K562 (cell line): Measurements from ENCODE around the gene BRCA1. TPM values are rescaled to one million over a fixed set of nuclear protein-coding genes. Genes with fewer than 3 reads are reported as not detected.
A peak's percentile ranks its signal among the peaks of the same experiment; 100 is the strongest.

Experiments
- ARID2 ChIP-seq: fragments of 450-650 bp; IDR thresholded peaks from 2 replicates; pipeline ENCODE4 v1.6.1; 2017; ENCODE audit warnings: antibody characterized with exemption, mild to moderate bottlenecking
- ARNT ChIP-seq, 2 experiments: fragments of 450-650 bp; IDR thresholded peaks; 2 replicates each; pipeline ENCODE4 v1.6.1; 2016; ENCODE audit warnings: mild to moderate bottlenecking in 1 of 2
- ATF7 ChIP-seq: fragments of 450-650 bp; IDR thresholded peaks from 2 replicates; pipeline ENCODE4 v1.7.1; 2014; ENCODE audit warnings: mild to moderate bottlenecking, moderate library complexity
- E2F8 ChIP-seq: fragments of 450-650 bp; IDR thresholded peaks from 2 replicates; pipeline ENCODE4 v1.7.1; 2018; ENCODE audit warnings: mild to moderate bottlenecking, low read depth; ENCODE audit not compliant: partially characterized antibody
- GABPA ChIP-seq: fragments of 200-800 bp; sonication (Bioruptor generic); conservative IDR thresholded peaks from 2 replicates; pipeline ENCODE4 v1.6.1; 2016; ENCODE audit warnings: low read depth, missing genetic modification characterization, missing compliant biosample characterization
- GTF2F1 ChIP-seq: IDR thresholded peaks from 2 replicates; pipeline ENCODE4 v1.6.1; 2011; ENCODE audit warnings: low read depth, low read length, improper control_type of control experiment
- HDAC8 ChIP-seq: fragments of 450-650 bp; IDR thresholded peaks from 2 replicates; pipeline ENCODE4 v1.6.1; 2016; ENCODE audit warnings: mild to moderate bottlenecking, missing genetic modification characterization, moderate library complexity, missing compliant biosample characterization
- HLTF ChIP-seq: fragments of 450-650 bp; IDR thresholded peaks from 2 replicates; pipeline ENCODE4 v1.6.1; 2016
- HMG20A ChIP-seq: fragments of 450-650 bp; formaldehyde crosslinking; conservative IDR thresholded peaks from 2 replicates; pipeline ENCODE4 v1.4.0; 2020; ENCODE audit warnings: mild to moderate bottlenecking, mixed read lengths
- KAT7 ChIP-seq: sonication (generic); formaldehyde crosslinking; IDR thresholded peaks from 2 replicates; pipeline ENCODE4 v1.8.0; 2022; ENCODE audit warnings: missing genetic modification reagents, mild to moderate bottlenecking, borderline replicate concordance
- MAZ ChIP-seq, 2 experiments: fragments of 450-650 bp in 1 of 2; sonication (generic) in 1 of 2; formaldehyde crosslinking; IDR thresholded peaks in 1 of 2; conservative IDR thresholded peaks in 1 of 2; 2 replicates each; pipeline versions ENCODE4 v1.4.0 to v1.5.0; 2020; ENCODE audit warnings: mild to moderate bottlenecking in 1 of 2, missing genetic modification reagents in 1 of 2
- NCOR1 ChIP-seq: fragments of 450-650 bp; IDR thresholded peaks from 2 replicates; pipeline ENCODE4 v1.6.1; 2016; ENCODE audit warnings: mild to moderate bottlenecking, moderate library complexity
- NEUROD1 ChIP-seq: fragments of 150-350 bp; IDR thresholded peaks from 2 replicates; pipeline ENCODE4 v1.6.1; 2014; ENCODE audit warnings: borderline replicate concordance, low read length, low read depth; ENCODE audit not compliant: partially characterized antibody
- PML ChIP-seq: IDR thresholded peaks from 2 replicates; pipeline ENCODE4 v1.6.1; 2012; ENCODE audit warnings: low read length, inconsistent platforms
- RFX7 ChIP-seq: fragments of 250-450 bp; sonication (Bioruptor Pico); IDR thresholded peaks from 2 replicates; pipeline ENCODE4 v1.5.1; 2021; ENCODE audit warnings: mild to moderate bottlenecking
- SMARCC2 ChIP-seq: fragments of 450-650 bp; IDR thresholded peaks from 2 replicates; pipeline ENCODE4 v1.6.1; 2017; ENCODE audit warnings: antibody characterized with exemption, moderate library complexity, mild to moderate bottlenecking, low read depth
- SNAPC5 ChIP-seq: fragments of 250-450 bp; sonication (Bioruptor Pico); IDR thresholded peaks from 2 replicates; pipeline ENCODE4 v1.8.0; 2021; ENCODE audit warnings: moderate library complexity, mild to moderate bottlenecking, inconsistent platforms
- TCF7 ChIP-seq: sonication (generic); IDR thresholded peaks from 2 replicates; pipeline ENCODE4 v1.6.1; 2016; ENCODE audit warnings: antibody characterized with exemption, borderline replicate concordance
- TFE3 ChIP-seq: fragments of 450-650 bp; formaldehyde crosslinking; IDR thresholded peaks from 2 replicates; pipeline ENCODE4 v1.4.0; 2020; ENCODE audit warnings: mild to moderate bottlenecking, mixed read lengths
- VEZF1 ChIP-seq: fragments of 200-800 bp; sonication (Bioruptor generic); IDR thresholded peaks from 2 replicates; pipeline ENCODE4 v1.6.1; 2017; ENCODE audit warnings: missing genetic modification characterization, missing compliant biosample characterization
- polyA plus RNA-seq, 8 experiments: library from polyadenylated mRNA; depleted of rRNA in 4 of 8; stranded (reverse) in 5 of 8; unstranded in 3 of 8; fragments of >200 nt; fragmentation: Nextera tagmentation in 2 of 8; fragmentation: Illumina TruSeq in 1 of 8; extraction: Ambion mirVana in 2 of 8; extraction: Trizol in 1 of 8; gene quantifications; 2 replicates each; pipeline versions ENCODE4 v1.2.1 to v1.2.3, GENCODE V29; 2011 to 2014; ENCODE audit warnings: inconsistent platforms in 1 of 8, missing spikeins in 1 of 8
- total RNA-seq, 7 experiments: library from RNA; depleted of rRNA in 6 of 7; stranded (reverse); fragments of >200 nt in 6 of 7; fragmentation: Illumina TruSeq in 2 of 7; extraction: Trizol in 2 of 7; gene quantifications; 2 replicates each; pipeline versions ENCODE4 v1.2.1 to v1.2.3, GENCODE V29; 2011 to 2021; ENCODE audit warnings: low replicate concordance in 1 of 7

The BRCA1 gene
- total and polyA plus RNA-seq, 9 of the 15 experiments (the other 6 are each of a cell fraction or from before 2014, with no cell fraction given), result 25.9 to 95.3 (median 62.3) TPM

- no peak for TF ChIP-seq HDAC8 (tag)
- TF ChIP-seq TCF7, result no peak
- TF ChIP-seq ARID2, result no peak
- TF ChIP-seq HMG20A (CRISPR knock-in tag), result no peak
- TF ChIP-seq HLTF, result no peak
- TF ChIP-seq E2F8, result peak; percentile 48
- TF ChIP-seq PML, result no peak; the same call in 1 of the 2 replicates
- TF ChIP-seq GABPA, result no peak; the same call in none of the 2 replicates
- TF ChIP-seq SNAPC5 (CRISPR knock-in tag), result no peak
- no peak for TF ChIP-seq SMARCC2
- peak; percentile 86 for TF ChIP-seq GTF2F1
- TF ChIP-seq NCOR1, result 0 out of 2 replicates have a peak, but pooled peaks have one; percentile 30
- peak; percentile 87; the same call in 1 of the 2 replicates for TF ChIP-seq KAT7
- TF ChIP-seq VEZF1 (CRISPR knock-in tag), result peak; percentile 80
- no peak for TF ChIP-seq RFX7 (CRISPR knock-in tag)
- TF ChIP-seq MAZ (CRISPR knock-in tag; conservative IDR thresholded peaks at IDR 0.05 in 1 of 2, IDR thresholded peaks at IDR 0.05 in 1 of 2), result peak; percentile 52 to 78; a peak in 3 of 4 replicates
- TF ChIP-seq ATF7, result peak; percentile 77
- TF ChIP-seq ARNT (IDR thresholded peaks at IDR 0.05), result 0 out of 4 replicates have a peak, but pooled peaks of 1 of the 2 experiments have one; percentile 5
- TF ChIP-seq TFE3 (CRISPR knock-in tag), result no peak
- peak; percentile 70 for TF ChIP-seq NEUROD1
These were observed 45.8 kb upstream of the BRCA1 start, which contains the start of gene NBR1 (continued) for GRCh38 chr17:43170766-43171585.
